GM19023 (cell line): Measurements from ENCODE around the gene TCP11.

Experiments used
- ATAC-seq: cut with Tn5 transposase; IDR thresholded peaks from one replicate; pipeline ENCODE4 v1.9.1; 2021; ENCODE audit warnings: mild to moderate bottlenecking, moderate library complexity; ENCODE audit not compliant: unreplicated experiment

Gene TCP11

DNA sequence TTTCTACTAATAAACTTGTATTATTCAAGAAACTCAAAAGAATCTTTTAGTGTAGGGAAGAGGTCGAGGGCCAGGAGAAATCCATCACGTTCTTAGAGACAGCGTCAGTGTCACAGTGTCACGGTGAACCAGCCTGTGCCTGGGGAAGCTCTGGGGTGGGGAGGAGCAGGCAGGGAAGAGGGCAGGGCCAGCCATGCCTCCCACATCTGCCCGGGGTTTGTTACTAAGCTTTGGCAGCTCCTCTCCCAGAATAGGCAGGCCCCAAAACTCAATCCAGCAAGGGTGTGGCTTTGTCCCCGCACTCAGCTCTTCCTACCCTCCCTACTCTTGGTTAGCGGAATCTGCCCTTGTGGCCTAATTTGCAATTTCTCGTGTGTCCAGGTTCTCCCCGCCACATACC, 72.9 kb downstream of the TCP11 start:
- no peak for ATAC-seq
